IPS DF 6.9 (cell line): ENCODE measurements around the gene PLA2G2F.

Experiments
- DNase-seq: peaks from one replicate; pipeline ENCODE4 v3.0.0-alpha.2; 2013; ENCODE audit warnings: low read depth, low spot score
- H3K27ac ChIP-seq: one replicate; pipeline ENCODE4 v1.5.1; 2013; ENCODE audit warnings: low read length, control low read depth
- H3K27me3 ChIP-seq: 2 replicates; pipeline ENCODE4 v1.6.1; 2013; ENCODE audit warnings: mild to moderate bottlenecking, low read length; ENCODE audit not compliant: control insufficient read depth, insufficient read depth
- H3K36me3 ChIP-seq: 2 replicates; pipeline ENCODE4 v1.6.1; 2013; ENCODE audit warnings: low read length; ENCODE audit not compliant: control insufficient read depth, insufficient read depth
- H3K4me1 ChIP-seq: 2 replicates; pipeline ENCODE4 v1.6.1; 2013; ENCODE audit warnings: low read length; ENCODE audit not compliant: control insufficient read depth, insufficient read depth
- H3K4me3 ChIP-seq: 2 replicates; pipeline ENCODE4 v1.5.1; 2013; ENCODE audit warnings: mild to moderate bottlenecking, low read length
- H3K9me3 ChIP-seq: 2 replicates; pipeline ENCODE4 v1.6.1; 2013; ENCODE audit warnings: low read length, inconsistent platforms; ENCODE audit not compliant: control insufficient read depth, insufficient read depth
- WGBS: extraction: QIAGEN DNeasy Blood & Tissue Kit; methylation state at CpG from one replicate; pipeline ENCODE4 v1.1.7; 2013; ENCODE audit warnings: mixed read lengths, missing lambda C conversion rate; ENCODE audit not compliant: insufficient read length, insufficient coverage; 5-methylcytosine and 5-hydroxymethylcytosine counted together

PLA2G2F gene

DNA sequence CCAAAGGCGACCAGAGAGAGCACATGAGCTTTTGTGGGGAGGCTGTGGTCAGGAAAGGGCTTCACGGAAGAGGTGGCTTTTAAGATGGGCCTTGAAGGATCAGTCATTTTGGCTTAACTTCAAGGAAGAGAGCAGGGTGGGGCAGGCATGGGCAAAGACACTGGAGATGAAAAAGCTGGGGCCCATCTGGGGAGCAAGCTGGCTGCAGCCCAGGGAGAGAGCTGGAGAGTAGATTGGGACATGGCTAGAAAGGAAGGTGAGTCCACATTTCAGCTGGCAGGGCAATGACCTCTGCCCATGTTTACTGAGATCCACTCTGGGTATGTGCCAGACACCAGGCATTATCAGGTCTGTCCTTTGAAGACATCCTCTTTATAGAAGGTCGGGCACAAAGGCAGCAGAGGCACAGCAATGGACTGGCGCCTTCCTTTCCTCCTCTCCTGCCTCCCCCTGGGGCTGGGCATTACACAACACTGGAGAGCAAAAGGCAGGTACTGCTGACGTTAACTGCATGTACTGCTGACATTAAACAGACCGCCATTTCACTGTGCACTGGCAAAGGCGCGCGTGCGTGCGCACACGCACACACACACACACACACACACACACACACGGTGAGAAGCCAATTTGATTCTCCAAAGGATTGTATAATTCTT is 44.6 kb downstream of the PLA2G2F start:
- no peak for DNase-seq
- Histone ChIP-seq H3K27ac (no peak overlapping the region), H3K9me3 (no peaks in the 10 kb centered on the region), H3K36me3 (no peaks in the 10 kb centered on the region), H3K27me3 (peaks cover 3% of the 10 kb centered on the region; the same call in 1 of the 2 replicates), H3K4me3 (no peak overlapping the region), H3K4me1 (no peaks in the 10 kb centered on the region)
- no CpG with 5 or more reads among the region's 13 CpGs for WGBS

DNA sequence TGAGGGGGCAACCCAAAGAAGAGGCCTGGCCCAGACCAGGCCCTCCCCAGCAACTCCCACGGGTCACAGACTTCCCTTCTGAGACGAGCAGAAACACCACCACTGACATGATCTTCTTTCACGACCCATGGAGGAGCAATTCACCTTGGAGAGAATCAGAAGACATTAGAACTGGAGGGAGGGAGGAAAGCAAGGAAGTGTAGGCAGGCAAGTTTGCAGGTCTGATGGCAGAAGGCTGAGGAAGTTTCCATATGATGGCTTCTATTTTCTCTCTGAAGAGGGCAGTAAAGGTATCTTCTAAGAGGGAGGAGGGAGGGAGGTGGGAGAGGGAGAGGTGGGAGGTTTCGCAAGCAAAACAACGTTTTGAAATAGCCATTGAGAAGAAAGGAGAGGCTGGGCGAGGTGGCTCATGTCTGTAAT is 45.4 kb downstream of the PLA2G2F start:
- Histone ChIP-seq H3K4me3 (no peak overlapping the region), H3K4me1 (no peaks in the 10 kb centered on the region), H3K27ac (no peak overlapping the region), H3K27me3 (peaks cover 3% of the 10 kb centered on the region; the same call in 1 of the 2 replicates), H3K36me3 (no peaks in the 10 kb centered on the region), H3K9me3 (no peaks in the 10 kb centered on the region)
- WGBS, result no CpG with 5 or more reads among the region's 6 CpGs
- no peak for DNase-seq

DNA sequence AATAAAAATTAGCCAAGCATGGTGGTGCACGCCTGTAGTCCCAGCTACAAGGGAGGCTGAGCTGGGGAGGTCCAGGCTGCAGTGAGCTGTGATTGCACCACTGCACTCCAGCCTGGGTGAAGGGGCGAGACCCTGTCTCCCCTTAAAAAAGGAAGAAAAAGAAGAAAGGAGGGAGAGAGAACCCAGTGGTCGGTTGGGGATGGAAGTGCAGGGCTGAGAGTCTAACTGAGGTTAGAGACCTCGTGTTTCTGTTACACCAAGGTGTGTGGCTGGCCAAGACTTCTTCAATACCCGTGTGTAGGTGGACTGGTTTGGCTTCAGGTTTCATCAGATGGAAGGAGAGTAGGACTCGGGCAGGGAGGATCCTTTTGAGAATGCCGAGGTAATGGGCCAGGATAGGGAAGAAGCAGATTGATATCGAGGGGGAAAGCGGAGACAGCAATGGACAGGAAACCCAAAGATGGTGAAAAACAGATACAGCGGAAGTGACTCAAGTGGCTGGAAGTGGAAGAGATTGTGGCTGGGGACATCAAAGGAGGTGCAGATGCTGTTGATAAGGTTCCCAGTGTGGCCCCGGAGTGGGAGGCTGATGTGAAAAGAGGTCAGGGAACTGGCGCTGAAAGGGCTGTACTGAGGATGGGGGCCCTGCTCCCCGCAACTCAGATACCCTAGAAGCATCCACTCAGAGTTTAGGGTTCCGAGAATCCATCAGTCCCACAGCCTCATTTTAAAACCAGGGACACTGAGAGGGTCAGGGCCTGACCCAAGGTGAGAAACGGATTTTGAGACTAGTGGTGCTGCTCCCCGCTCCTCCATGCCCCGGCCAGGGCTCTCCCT is 46.1 kb downstream of the PLA2G2F start:
- peaks cover 3% of the 10 kb centered on the region; the same call in 1 of the 2 replicates for H3K27me3 ChIP-seq
- H3K36me3 ChIP-seq, result no peaks in the 10 kb centered on the region
- no CpG with 5 or more reads among the region's 17 CpGs for WGBS
- no peak overlapping the region for H3K27ac ChIP-seq
- H3K4me1 ChIP-seq, result no peaks in the 10 kb centered on the region
- H3K4me3 ChIP-seq, result peak overlapping the region; percentile 58; the same call in 1 of the 2 replicates
- DNase-seq, result no peak
- no peaks in the 10 kb centered on the region for H3K9me3 ChIP-seq

DNA sequence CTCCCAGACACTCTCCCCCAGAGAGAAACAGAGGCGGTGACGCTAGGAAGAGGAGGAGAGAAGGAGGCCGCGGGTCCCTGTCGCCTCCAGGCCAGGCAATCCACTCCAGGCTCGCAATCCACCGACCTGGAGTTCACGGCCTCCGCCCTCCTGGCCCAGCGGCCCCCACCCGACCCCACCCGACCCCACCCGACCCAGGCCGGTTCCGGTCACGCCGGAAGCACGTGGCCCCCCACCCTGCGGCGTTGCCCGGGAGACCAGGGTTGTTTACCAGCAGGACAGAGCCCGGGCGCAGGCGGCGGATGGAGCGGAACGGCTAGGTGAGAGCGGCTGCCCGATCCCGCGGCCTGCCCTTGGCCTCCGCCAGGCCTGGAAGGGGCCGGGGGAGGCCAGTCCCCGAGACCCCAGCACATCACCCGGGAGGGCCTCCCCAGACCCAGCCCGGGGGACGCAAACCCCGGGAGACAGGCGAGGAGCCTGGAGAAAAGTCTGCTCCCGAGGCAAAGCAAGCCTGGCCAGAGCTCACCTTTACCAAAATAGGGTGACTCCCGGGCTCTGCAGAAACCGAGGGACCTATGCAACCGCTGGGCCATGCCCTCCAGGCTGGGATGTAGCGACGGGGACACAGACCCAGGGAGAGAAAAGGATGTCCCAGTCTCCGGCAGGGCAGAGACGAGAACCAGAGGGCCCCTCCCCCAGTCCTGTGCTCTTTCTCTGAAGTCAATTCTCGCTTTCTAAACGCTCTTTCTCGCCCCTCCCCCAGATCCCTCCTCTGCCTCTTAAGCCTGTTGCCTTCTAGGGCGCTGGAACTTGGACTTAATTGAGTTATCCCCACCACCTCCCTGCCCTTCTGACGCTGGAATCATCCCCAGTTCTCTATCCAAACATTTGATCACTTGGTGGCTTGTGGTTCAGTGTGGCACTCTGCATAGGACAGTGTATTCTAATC is 47.0 kb downstream of the PLA2G2F start, which contains the start of the genes PLA2G2C and UBXN10:
PLA2G2C (minus strand) TSS at position 685 of the 949 bp plus-strand sequence. CDS start 9,155 bp downstream, outside the sequence.
UBXN10 (plus strand) TSS at position 263 of the 949 bp plus-strand sequence. CDS start 4,466 bp downstream, outside the sequence.
- no peaks in the 10 kb centered on the region for H3K9me3 ChIP-seq
- peaks cover 3% of the 10 kb centered on the region; the same call in 1 of the 2 replicates for H3K27me3 ChIP-seq
- H3K27ac ChIP-seq, result no peak within 1 kb of the TSS
- H3K4me3 ChIP-seq, result peak within 1 kb of the TSS; percentile 58; the same call in 1 of the 2 replicates
- H3K36me3 ChIP-seq, result no peaks in the 10 kb centered on the region
- no CpG with 5 or more reads among the region's 52 CpGs for whole genome bisulfite sequencing
- DNase-seq, result no peak
- H3K4me1 ChIP-seq, result no peaks in the 10 kb centered on the region

DNA sequence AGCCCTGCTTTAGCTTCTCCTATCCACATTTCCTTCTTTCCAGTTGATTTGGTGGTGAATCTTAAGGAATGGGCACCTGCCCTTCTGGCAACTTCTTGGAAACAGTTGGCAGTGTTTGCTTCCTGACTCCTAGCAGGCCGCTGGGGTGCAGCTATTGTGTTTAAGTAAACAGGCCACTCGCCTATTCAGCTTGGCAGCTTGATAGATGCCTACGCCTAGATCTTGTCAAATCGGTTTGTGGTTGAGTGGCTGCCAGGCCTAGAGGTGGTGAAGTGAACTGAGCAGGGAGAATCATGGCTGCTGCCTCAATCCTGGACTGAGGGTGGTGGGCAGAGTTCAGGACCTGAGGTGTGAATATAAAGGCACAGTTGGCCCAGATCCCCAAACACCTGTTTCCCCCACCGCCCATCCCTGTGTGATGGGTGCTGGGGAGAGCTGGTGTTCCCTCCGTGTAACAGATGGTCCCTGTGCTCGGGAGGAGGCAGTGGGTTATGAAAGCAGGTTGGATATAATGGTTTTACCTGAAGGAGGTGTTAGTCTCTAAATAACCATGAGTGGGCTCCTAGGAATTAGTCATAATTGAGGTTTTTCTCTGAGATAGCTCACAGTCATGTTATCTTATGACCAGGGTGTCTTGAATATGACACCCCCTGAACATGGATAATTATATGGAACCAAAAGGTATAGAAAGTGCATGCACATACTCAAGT is 48.1 kb downstream of the PLA2G2F start:
- Histone ChIP-seq H3K36me3 (no peaks in the 10 kb centered on the region), H3K4me3 (no peak overlapping the region), H3K4me1 (no peaks in the 10 kb centered on the region), H3K27me3 (peaks cover 3% of the 10 kb centered on the region; the same call in 1 of the 2 replicates), H3K27ac (no peak overlapping the region), H3K9me3 (no peaks in the 10 kb centered on the region)
- WGBS, result no CpG with 5 or more reads among the region's 7 CpGs
- DNase-seq, result no peak

DNA sequence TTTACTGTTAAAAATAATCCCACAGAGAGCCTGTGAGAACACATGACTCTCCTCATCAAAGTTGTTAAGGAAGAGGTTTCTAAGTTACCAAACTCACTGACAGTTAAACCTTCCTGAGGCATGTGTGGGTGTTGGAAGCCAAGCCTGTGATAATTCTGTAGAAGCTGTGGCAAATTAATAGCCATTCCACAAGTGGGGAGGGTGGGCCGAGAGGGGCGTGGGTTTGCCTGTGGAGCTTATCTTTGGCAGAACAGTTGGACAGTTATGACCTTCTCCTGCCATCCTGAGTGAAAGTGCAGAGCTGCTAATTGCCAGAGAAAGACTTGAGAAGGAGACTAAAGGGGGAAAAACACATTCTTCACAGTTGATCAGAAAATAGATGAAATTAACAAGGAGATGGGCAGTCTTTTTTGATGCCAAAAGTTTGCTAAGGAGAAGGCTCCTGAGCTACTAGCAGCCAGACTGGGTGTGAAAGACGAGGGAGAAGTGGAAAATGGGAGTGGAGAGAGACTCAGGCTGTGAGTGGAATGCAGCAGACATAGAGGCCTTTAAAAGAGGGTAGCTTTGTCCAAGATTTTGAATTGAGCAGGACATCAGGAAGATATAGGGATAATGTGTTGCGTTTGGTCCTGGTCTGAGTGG is 48.8 kb downstream of the PLA2G2F start:
- no CpG with 5 or more reads among the region's 4 CpGs for WGBS
- no peak for DNase-seq
- no peaks in the 10 kb centered on the region for H3K9me3 ChIP-seq
- H3K36me3 ChIP-seq, result no peaks in the 10 kb centered on the region
- no peak overlapping the region for H3K27ac ChIP-seq
- peaks cover 3% of the 10 kb centered on the region; the same call in 1 of the 2 replicates for H3K27me3 ChIP-seq
- no peaks in the 10 kb centered on the region for H3K4me1 ChIP-seq
- H3K4me3 ChIP-seq, result no peak overlapping the region

DNA sequence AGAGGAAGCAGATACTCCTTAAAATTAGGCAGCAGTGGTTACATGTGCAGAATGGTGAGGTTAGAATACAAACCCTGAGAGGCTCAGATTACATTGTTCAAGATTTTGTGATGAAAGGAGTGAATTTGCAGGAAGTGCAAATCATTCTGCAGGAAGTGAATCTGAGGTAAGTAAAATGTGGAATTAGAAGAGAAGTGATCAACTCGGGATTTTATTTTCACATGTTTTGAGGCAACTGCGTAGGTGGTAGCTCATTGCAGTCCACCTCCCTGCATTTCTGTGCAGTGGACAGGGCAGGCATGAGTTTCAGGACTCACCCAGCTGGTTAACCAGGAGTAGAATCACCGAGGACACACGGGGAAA is 49.3 kb downstream of the PLA2G2F start:
- Histone ChIP-seq H3K9me3 (no peaks in the 10 kb centered on the region), H3K36me3 (no peaks in the 10 kb centered on the region), H3K4me3 (no peak overlapping the region), H3K27ac (no peak overlapping the region), H3K4me1 (no peaks in the 10 kb centered on the region), H3K27me3 (peaks cover 3% of the 10 kb centered on the region; the same call in 1 of the 2 replicates)
- whole genome bisulfite sequencing, result no CpG with 5 or more reads among the region's 4 CpGs
- no peak for DNase-seq

DNA sequence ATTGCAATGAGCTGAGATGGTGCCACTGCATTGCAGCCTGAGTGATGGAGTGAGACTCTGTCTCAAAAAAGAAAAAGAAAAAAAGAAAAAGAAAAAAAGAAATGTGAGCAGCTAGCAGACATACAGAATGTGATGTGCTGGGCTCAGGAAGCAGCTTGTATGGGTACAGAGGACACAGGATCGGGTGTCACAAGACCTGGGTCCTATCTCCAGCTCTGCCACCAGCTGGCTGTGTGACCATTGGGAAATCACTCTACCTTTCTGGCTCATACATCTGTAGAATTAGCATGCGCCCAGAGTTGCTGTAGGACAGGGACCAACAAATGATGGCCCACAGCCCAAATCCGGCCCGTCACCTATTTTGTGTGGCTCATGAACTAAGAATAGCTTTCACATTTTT is 50.5 kb downstream of the PLA2G2F start:
- no peak for DNase-seq
- H3K4me1 ChIP-seq, result peaks cover 2% of the 10 kb centered on the region; the same call in 1 of the 2 replicates
- H3K4me3 ChIP-seq, result no peak overlapping the region
- no CpG with 5 or more reads among the region's 4 CpGs for WGBS
- no peaks in the 10 kb centered on the region for H3K9me3 ChIP-seq
- H3K27ac ChIP-seq, result no peak overlapping the region
- no peaks in the 10 kb centered on the region for H3K36me3 ChIP-seq
- H3K27me3 ChIP-seq, result peaks cover 1% of the 10 kb centered on the region; the same call in 1 of the 2 replicates
